ENCODE results near the gene SRRM3. TPM values are rescaled to one million over a fixed set of nuclear protein-coding genes. Genes with fewer than 3 reads are reported as not detected.
A peak's percentile ranks its signal among the peaks of the same experiment; 100 is the strongest.
"Not testable (repeated sequence)": the region's sequence is repeated elsewhere in the genome, so short reads cannot be mapped to it uniquely, and the experiment has no call there.

SRRM3 gene
- total RNA-seq, 1 donor: 0.18 TPM

GRCh38 chr7:76281706-76282343 lies 80.1 kb downstream of the SRRM3 start:
- no peak for DNase-seq (ENCODE audit: low read depth)
- H3K4me3 ChIP-seq (ENCODE audit: low read depth, low read length): peak overlapping the region; percentile 37
- TF ChIP-seq, protein P1, sequence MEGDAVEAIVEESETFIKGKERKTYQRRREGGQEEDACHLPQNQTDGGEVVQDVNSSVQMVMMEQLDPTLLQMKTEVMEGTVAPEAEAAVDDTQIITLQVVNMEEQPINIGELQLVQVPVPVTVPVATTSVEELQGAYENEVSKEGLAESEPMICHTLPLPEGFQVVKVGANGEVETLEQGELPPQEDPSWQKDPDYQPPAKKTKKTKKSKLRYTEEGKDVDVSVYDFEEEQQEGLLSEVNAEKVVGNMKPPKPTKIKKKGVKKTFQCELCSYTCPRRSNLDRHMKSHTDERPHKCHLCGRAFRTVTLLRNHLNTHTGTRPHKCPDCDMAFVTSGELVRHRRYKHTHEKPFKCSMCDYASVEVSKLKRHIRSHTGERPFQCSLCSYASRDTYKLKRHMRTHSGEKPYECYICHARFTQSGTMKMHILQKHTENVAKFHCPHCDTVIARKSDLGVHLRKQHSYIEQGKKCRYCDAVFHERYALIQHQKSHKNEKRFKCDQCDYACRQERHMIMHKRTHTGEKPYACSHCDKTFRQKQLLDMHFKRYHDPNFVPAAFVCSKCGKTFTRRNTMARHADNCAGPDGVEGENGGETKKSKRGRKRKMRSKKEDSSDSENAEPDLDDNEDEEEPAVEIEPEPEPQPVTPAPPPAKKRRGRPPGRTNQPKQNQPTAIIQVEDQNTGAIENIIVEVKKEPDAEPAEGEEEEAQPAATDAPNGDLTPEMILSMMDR (IDR thresholded peaks at IDR 0.05; ENCODE audit: insufficient read depth, low read length): no peak

GRCh38 chr7:76282344-76283253 lies 80.9 kb downstream of the SRRM3 start:
- TF ChIP-seq, protein P1 (IDR thresholded peaks at IDR 0.05; ENCODE audit: insufficient read depth, low read length): no peak
- no peak for DNase-seq (ENCODE audit: low read depth)
- H3K4me3 ChIP-seq (ENCODE audit: low read depth, low read length): peak overlapping the region; percentile 41

- H3K4me3 ChIP-seq (ENCODE audit: low read depth, low read length): no peak overlapping the region
- TF ChIP-seq, protein P1 (IDR thresholded peaks at IDR 0.05; ENCODE audit: insufficient read depth, low read length): no peak
- no peak for DNase-seq (ENCODE audit: low read depth)
These were observed 81.8 kb downstream of the SRRM3 start for GRCh38 chr7:76283254-76284159.

GRCh38 chr7:76285604-76286374 lies 84.1 kb downstream of the SRRM3 start:
- TF ChIP-seq, protein P1 (IDR thresholded peaks at IDR 0.05; ENCODE audit: insufficient read depth, low read length): no peak
- DNase-seq (ENCODE audit: low read depth): no peak
- no peak overlapping the region for H3K4me3 ChIP-seq (ENCODE audit: low read depth, low read length)

GRCh38 chr7:76286842-76287403 lies 85.2 kb downstream of the SRRM3 start:
- no peak for DNase-seq (ENCODE audit: low read depth)
- TF ChIP-seq, protein P1 (IDR thresholded peaks at IDR 0.05; ENCODE audit: insufficient read depth, low read length): no peak
- H3K4me3 ChIP-seq (ENCODE audit: low read depth, low read length): no peak overlapping the region

DNA sequence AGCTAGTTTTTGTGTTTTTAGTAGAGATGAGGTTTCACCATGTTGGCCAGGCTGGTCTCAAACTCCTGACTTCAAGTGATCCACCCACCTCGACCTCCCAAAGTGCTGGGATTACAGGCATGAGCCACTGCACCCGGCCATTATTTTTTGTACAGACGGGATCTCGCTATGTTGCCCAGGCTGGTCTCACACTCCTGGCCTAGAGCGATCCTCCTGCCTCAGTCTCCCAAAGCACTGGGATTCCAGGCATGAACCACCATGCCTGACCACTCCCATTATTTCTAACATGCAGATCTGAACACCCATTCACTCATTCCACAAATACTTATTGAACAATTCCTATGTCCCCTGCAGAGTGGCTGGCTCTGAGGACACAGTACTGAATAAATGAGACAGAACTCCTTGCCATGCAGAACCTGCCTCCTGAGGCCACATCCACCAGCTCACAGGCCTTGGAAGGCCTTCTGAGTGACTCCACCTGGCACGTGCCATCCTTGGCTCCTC lies 89.2 kb downstream of the SRRM3 start:
- H3K4me3 ChIP-seq (ENCODE audit: low read depth, low read length): not testable (repeated sequence)

More for the DNA sequence above, 89.2 kb downstream of the SRRM3 start:
- peak; percentile 21 for DNase-seq (ENCODE audit: low read depth)
